Caco-2 (cell line): Measurements from ENCODE around the gene THEM5. TPM values are rescaled to one million over a fixed set of nuclear protein-coding genes. Genes with fewer than 3 reads are reported as not detected.

ENCODE experiments used
- BruUV-seq: library from RNA; stranded (reverse); fragments of 400-500 nt; replicated peaks from 2 replicates; lab custom pipeline; 2021; lab: Mats Ljungman, UMichigan
- CTCF ChIA-PET: fragments of 300-600 bp; sonication (Branson Sonifier 250); formaldehyde crosslinking; loops from one replicate; lab custom pipeline; 2022; ENCODE audit warnings: antibody characterized with exemption; lab: Charles Lee
- POLR2A ChIA-PET: fragments of 300-600 bp; sonication (Branson Sonifier 250); formaldehyde crosslinking; loops from one replicate; lab custom pipeline; 2022; ENCODE audit warnings: antibody characterized with exemption; lab: Charles Lee
- DNase-seq, 2 experiments: peaks; one replicate each; pipeline versions ENCODE4 v3.0.0 to v3.0.0-alpha.2; 2020 to 2022
- H3K27me3 ChIP-seq: replicated peaks from 2 replicates; pipeline ENCODE4 v1.6.0; 2011; ENCODE audit warnings: low read length; ENCODE audit not compliant: control insufficient read depth, insufficient read depth
- H3K36me3 ChIP-seq: 2 replicates; pipeline ENCODE4 v1.5.1; 2011; ENCODE audit warnings: low read length; ENCODE audit not compliant: control insufficient read depth, insufficient read depth
- H3K4me1 ChIP-seq: fragments of 250-450 bp; sonication (Bioruptor Pico); 2 replicates; pipeline ENCODE4 v1.5.1; 2020; ENCODE audit warnings: mild to moderate bottlenecking
- H3K4me3 ChIP-seq: 2 replicates; pipeline ENCODE4 v1.5.1; 2011; ENCODE audit warnings: low read depth, mild to moderate bottlenecking, control low read depth, low read length
- H3K9me3 ChIP-seq: fragments of 250-450 bp; sonication (Bioruptor Pico); 2 replicates; pipeline ENCODE4 v1.5.1; 2020; ENCODE audit warnings: mild to moderate bottlenecking, moderate library complexity
- H3K27ac Mint-ChIP-seq: one replicate; pipeline ENCODE4 v1.8.0; 2022; ENCODE audit warnings: mixed read lengths; ENCODE audit not compliant: unreplicated experiment
- H3K27me3 Mint-ChIP-seq: one replicate; pipeline ENCODE4 v1.8.0; 2022; ENCODE audit warnings: mixed read lengths; ENCODE audit not compliant: insufficient read depth, unreplicated experiment
- H3K36me3 Mint-ChIP-seq: one replicate; pipeline ENCODE4 v1.8.0; 2022; ENCODE audit warnings: mild to moderate bottlenecking, mixed read lengths; ENCODE audit not compliant: insufficient read depth, unreplicated experiment
- H3K4me1 Mint-ChIP-seq: one replicate; pipeline ENCODE4 v1.8.0; 2022; ENCODE audit warnings: low read depth, mixed read lengths; ENCODE audit not compliant: unreplicated experiment
- H3K4me3 Mint-ChIP-seq: one replicate; pipeline ENCODE4 v1.8.0; 2022; ENCODE audit warnings: mild to moderate bottlenecking, moderate library complexity, mixed read lengths; ENCODE audit not compliant: unreplicated experiment
- H3K9me3 Mint-ChIP-seq: one replicate; pipeline ENCODE4 v1.8.0; 2022; ENCODE audit warnings: mixed read lengths; ENCODE audit not compliant: unreplicated experiment
- intact Hi-C: fragments of 100-400 bp; cut with micrococcal nuclease; formaldehyde crosslinking; loops from one replicate; pipeline ENCODE4 v1.10.0; 2022; ENCODE audit not compliant: unreplicated experiment
- total RNA-seq: library from RNA; stranded (reverse); gene quantifications from 2 replicates; pipeline ENCODE4 v1.2.3, GENCODE V29; 2022
- TF ChIP-seq, protein P1 (sequence below), 2 experiments: fragments of 200-600 bp in 1 of 2; IDR thresholded peaks; 1 replicate in 1 of 2; 2 replicates in 1 of 2; pipeline versions ENCODE4 v1.5.1 to v1.8.0; 2011 to 2022; ENCODE audit warnings: antibody characterized with exemption in 1 of 2, control low read depth in 1 of 2, inconsistent platforms in 1 of 2, low read depth in 1 of 2, low read length in 1 of 2, mild to moderate bottlenecking in 1 of 2, moderate library complexity in 1 of 2; ENCODE audit not compliant: insufficient read depth in 1 of 2, severe bottlenecking in 1 of 2, unreplicated experiment in 1 of 2

THEM5 gene
- total RNA-seq, 1 experiment from 2014 or later, result not detected

DNA sequence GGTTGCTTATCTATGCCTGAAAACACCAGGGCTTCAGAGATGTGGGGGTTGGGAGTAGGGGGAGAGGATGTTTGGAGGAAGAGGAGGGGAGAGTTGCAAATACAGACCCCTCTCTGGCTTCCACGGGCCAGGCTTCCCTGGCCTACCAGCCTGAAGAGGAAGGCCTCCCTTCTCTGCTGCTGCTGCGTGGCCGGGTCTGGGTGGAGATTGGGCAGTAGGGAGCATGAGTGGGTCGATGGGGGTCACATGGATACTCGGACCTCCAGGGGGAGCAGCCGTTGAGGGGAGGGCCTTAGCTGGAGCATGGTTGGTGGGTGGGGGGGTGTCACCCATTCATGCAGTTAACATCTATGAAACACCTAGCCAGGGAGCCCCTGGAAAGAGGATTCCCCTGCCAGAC, 23.5 kb downstream of the THEM5 start:
- H3K36me3 Mint-ChIP-seq, result peaks cover 4% of the 10 kb centered on the region
- no peaks in the 10 kb centered on the region for H3K9me3 ChIP-seq
- DNase-seq, result no peak
- H3K4me1 Mint-ChIP-seq, result peaks cover 12% of the 10 kb centered on the region
- ChIA-PET POLR2A (no interaction called here), CTCF (interaction anchor here (0.6 kb wide), 1 partner anchor 10 kb away, joined by 3 read pairs; no protein-coding TSS in a partner anchor)
- H3K4me1 ChIP-seq, result 0 out of 2 replicates have a peak, but pooled peaks cover 1% of the 10 kb centered on the region
- H3K27me3 Mint-ChIP-seq, result no peaks in the 10 kb centered on the region
- no peaks in the 10 kb centered on the region for H3K36me3 ChIP-seq
- TF ChIP-seq, protein P1, sequence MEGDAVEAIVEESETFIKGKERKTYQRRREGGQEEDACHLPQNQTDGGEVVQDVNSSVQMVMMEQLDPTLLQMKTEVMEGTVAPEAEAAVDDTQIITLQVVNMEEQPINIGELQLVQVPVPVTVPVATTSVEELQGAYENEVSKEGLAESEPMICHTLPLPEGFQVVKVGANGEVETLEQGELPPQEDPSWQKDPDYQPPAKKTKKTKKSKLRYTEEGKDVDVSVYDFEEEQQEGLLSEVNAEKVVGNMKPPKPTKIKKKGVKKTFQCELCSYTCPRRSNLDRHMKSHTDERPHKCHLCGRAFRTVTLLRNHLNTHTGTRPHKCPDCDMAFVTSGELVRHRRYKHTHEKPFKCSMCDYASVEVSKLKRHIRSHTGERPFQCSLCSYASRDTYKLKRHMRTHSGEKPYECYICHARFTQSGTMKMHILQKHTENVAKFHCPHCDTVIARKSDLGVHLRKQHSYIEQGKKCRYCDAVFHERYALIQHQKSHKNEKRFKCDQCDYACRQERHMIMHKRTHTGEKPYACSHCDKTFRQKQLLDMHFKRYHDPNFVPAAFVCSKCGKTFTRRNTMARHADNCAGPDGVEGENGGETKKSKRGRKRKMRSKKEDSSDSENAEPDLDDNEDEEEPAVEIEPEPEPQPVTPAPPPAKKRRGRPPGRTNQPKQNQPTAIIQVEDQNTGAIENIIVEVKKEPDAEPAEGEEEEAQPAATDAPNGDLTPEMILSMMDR (IDR thresholded peaks at IDR 0.05; ENCODE audit: insufficient read depth in 1 of 2, low read depth in 1 of 2, low read length in 1 of 2, severe bottlenecking in 1 of 2, unreplicated experiment in 1 of 2), result no peak
- H3K9me3 Mint-ChIP-seq, result no peaks in the 10 kb centered on the region
- no peak overlapping the region for H3K27ac Mint-ChIP-seq
- no peaks in the 10 kb centered on the region for H3K27me3 ChIP-seq
- H3K4me3 ChIP-seq, result no peak overlapping the region
- intact Hi-C loops, result no loop called here
- H3K4me3 Mint-ChIP-seq, result no peak overlapping the region
- BruUV-seq, result no TSS peak

DNA sequence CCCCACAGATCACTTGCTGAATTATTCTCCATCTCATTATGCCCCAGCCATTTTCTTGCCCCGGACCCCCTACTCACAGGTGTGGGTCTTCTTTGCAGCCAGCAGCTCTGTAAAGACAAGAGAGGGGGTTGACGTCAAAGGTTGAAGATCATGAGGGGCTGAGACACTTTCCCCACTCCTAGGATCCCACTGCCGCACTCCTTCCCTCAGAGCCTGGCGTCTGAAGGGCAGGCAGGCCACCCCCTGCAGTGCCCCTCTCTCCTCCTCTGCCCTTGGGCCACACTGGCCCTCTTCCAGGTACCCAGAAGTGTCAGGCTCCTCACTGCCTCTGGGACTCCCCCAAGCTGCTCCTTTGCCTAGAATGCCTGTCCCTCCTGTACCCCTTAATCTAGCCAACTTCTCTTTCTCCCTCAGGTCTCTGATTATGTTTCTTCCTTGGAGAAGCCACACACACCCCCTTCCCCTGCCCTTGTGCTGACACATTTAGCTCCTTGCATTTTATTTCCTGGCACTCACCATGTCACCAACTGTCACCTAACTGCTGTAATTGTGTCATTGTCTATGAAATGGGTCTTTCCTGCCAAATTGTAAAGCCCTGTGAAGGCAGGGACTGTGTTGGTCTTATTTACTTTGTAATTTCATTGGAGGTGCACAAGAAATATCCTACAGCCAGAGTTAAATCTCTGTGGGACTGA, 24.0 kb downstream of the THEM5 start:
- Histone ChIP-seq H3K4me1 (no peaks in the 10 kb centered on the region), H3K36me3 (no peaks in the 10 kb centered on the region), H3K4me3 (no peak overlapping the region), H3K9me3 (no peaks in the 10 kb centered on the region), H3K27me3 (no peaks in the 10 kb centered on the region; the same call in 1 of the 2 replicates)
- no TSS peak for BruUV-seq
- H3K4me1 Mint-ChIP-seq, result peaks cover 12% of the 10 kb centered on the region
- no peaks in the 10 kb centered on the region for H3K27me3 Mint-ChIP-seq
- TF ChIP-seq, protein P1 (IDR thresholded peaks at IDR 0.05; ENCODE audit: insufficient read depth in 1 of 2, low read depth in 1 of 2, low read length in 1 of 2, severe bottlenecking in 1 of 2, unreplicated experiment in 1 of 2), result no peak
- DNase-seq, result no peak
- H3K9me3 Mint-ChIP-seq, result no peaks in the 10 kb centered on the region
- ChIA-PET POLR2A (interaction anchor here (0.5 kb wide), 1 partner anchor 345 kb away, joined by 3 read pairs; no protein-coding TSS in a partner anchor), CTCF (no interaction called here)
- H3K4me3 Mint-ChIP-seq, result no peak overlapping the region
- intact Hi-C loops, result no loop called here
- H3K36me3 Mint-ChIP-seq, result peaks cover 4% of the 10 kb centered on the region
- H3K27ac Mint-ChIP-seq, result no peak overlapping the region

DNA sequence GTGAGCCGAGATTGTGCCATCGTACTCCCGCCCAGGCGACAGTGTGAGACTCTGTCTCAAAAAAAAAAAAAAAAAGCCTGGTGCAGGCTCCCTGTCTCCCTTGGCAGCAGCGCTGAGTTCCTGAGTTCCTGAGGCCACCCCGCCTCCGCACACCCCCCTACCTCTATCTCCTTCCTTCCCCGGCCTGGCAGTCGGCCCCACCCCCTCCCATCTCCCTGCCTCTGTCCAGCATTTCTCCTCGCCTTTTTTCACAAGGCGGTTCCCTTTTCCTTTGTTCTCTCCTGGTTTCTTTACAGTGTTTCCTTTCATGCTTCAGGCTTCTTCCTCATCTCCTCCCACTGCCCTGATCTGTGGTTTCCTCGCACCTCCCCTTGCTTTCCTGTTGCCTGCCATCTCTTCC, 24.6 kb downstream of the THEM5 start:
- BruUV-seq, result no TSS peak
- H3K27ac Mint-ChIP-seq, result no peak overlapping the region
- Histone ChIP-seq H3K4me3 (no peak overlapping the region), H3K4me1 (no peaks in the 10 kb centered on the region), H3K36me3 (no peaks in the 10 kb centered on the region), H3K9me3 (no peaks in the 10 kb centered on the region), H3K27me3 (no peaks in the 10 kb centered on the region; the same call in 1 of the 2 replicates)
- H3K4me1 Mint-ChIP-seq, result peaks cover 12% of the 10 kb centered on the region
- CTCF ChIA-PET, result no interaction called here
- peaks cover 4% of the 10 kb centered on the region for H3K36me3 Mint-ChIP-seq
- no peaks in the 10 kb centered on the region for H3K27me3 Mint-ChIP-seq
- H3K4me3 Mint-ChIP-seq, result no peak overlapping the region
- intact Hi-C loops, result no loop called here
- peak in 1 of 2 experiments; percentile 24 for DNase-seq
- no peaks in the 10 kb centered on the region for H3K9me3 Mint-ChIP-seq
- TF ChIP-seq, protein P1 (IDR thresholded peaks at IDR 0.05; ENCODE audit: insufficient read depth in 1 of 2, low read depth in 1 of 2, low read length in 1 of 2, severe bottlenecking in 1 of 2, unreplicated experiment in 1 of 2), result no peak
- POLR2A ChIA-PET, result no interaction called here
